GM18951 (cell line): ENCODE data around the gene MAPKAPK3.

Experiments
- POLR2A ChIP-seq: IDR thresholded peaks from 4 replicates; pipeline ENCODE4 v1.6.1; 2011; ENCODE audit warnings: mild to moderate bottlenecking; ENCODE audit not compliant: insufficient read length, insufficient read depth; ENCODE audit errors: extremely low read depth
- in situ Hi-C: fragments of 300-500 bp; cut with MboI; formaldehyde crosslinking; loops from one replicate; pipeline ENCODE4 v1.12.0; 2022; ENCODE audit warnings: low sequenced_read_pairs, mixed read lengths, inconsistent platforms; ENCODE audit not compliant: unreplicated experiment

MAPKAPK3 gene

DNA sequence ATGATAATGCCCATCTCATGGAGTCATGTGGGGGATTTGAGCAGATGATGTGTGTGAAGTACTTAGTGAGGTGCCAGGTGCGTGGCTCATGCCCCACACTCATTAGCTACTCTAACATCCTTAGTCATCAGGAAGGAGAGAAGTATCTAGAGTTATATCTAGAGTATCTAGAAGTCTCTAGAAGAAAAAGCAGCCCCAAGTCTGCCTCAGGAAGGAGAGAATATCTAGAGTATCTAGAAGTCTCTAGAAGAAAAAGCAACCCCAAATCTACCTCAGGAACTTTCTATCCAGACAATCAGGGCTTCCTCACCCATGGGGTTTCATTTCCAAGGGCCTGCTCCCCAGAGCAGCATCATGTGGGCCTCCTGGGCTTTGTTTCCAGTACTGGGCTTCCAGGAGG is 33.1 kb downstream of the MAPKAPK3 start:
- no peak for TF ChIP-seq POLR2A
- in situ Hi-C loops, result no loop called here

DNA sequence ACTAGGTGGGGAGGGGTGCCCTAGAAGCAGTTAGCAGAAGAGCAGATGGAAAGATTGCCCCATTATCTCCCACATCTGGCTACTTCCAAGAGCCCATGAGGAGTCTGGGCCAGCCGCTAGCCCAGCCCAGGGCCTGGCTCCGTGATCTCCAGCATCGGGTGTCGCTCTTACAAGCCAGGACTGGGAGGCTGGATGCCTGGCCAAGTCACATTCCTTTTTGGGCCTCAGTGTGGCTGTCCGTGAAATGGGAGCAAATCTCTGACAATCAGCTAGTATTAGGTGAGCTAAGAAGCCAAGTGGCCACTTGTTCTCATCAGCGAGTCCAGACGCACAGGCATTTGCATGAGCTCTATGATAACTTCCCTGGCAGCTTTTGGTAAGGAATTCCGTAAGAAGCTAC is 34.5 kb downstream of the MAPKAPK3 start:
- in situ Hi-C loops, result no loop called here
- no peak for TF ChIP-seq POLR2A

DNA sequence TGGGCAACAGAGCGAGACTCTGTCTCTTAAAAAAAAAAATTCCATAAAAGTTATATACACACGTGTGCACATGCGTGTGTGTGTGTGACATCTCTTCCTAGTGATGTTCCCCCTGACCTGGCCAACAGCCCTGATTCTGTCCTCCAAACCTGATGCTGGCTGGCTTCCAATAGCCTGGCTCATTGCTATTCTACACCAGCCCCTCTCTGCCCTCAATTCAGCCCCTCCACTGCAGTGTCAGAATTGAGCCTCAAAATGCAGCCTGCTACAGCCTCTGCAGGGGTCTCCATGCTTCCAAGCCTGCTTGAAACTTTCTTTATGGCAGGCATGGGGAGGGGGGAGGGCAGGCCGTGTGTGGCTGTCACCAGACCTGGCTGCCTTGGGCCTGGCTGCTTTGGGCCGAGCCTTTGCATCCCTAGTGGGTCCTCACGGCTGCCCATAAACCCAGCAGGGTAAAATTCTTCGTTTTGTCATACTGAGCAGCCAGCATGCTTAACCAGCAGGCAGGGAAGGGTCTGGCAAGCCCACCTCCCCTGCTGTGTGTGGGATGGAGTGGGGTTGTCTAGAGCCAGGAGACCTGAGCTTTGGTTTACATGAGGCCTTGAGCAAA is 35.1 kb downstream of the MAPKAPK3 start:
- in situ Hi-C loops, result no loop called here
- TF ChIP-seq POLR2A, result no peak

DNA sequence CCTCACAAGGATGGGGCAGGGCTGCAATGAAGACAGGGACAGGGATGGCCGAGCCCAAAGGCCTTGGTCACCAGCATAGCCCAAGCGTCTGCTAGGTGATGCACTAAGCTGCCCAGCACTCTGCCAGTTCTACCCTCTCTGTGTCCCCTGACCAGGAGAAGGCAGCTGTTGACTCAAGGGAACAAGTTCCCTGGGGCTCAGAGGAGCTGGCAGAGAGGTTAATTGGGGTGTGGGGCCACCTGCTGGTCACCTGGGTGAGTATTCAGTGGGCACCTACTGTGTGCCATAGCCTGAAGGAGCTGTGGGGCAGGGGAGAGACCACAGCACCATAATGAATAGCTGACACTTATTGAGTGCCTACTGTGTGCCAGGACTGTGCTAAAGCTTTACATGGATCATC is 35.8 kb downstream of the MAPKAPK3 start:
- TF ChIP-seq POLR2A, result no peak
- in situ Hi-C loops, result no loop called here

DNA sequence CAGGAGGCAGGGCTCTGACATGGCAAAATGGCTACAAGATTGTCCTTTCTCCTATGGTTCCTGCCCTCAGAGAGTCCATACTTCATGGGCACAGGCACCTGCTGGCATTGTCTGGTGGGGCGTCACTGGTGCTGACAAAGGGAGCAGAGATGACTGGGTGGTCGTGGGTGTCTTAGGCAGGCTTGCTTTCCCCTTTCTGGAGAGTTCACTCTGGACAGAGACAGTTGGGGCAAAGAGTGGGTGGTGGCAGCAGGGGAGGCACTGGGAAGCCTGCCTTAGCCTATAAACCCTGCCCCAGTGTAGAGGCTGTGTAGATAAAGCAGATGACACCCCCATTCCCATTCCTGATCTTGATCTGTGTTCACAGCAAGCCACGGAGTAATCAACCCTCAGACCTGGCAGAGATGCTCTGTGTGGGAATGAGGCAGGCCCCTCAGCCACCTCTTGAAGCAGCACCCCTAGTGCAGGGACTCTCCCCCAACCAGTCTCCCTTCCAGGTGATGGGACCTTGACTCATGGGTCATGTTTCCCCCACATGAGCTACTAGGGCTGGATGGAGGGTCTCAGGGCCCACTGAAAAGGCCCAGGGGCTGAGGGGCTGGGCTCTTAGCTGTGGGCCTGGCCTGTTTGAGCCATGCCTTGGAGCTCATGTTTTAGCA is 37.1 kb downstream of the MAPKAPK3 start:
- no peak for TF ChIP-seq POLR2A
- in situ Hi-C loops, result no loop called here

DNA sequence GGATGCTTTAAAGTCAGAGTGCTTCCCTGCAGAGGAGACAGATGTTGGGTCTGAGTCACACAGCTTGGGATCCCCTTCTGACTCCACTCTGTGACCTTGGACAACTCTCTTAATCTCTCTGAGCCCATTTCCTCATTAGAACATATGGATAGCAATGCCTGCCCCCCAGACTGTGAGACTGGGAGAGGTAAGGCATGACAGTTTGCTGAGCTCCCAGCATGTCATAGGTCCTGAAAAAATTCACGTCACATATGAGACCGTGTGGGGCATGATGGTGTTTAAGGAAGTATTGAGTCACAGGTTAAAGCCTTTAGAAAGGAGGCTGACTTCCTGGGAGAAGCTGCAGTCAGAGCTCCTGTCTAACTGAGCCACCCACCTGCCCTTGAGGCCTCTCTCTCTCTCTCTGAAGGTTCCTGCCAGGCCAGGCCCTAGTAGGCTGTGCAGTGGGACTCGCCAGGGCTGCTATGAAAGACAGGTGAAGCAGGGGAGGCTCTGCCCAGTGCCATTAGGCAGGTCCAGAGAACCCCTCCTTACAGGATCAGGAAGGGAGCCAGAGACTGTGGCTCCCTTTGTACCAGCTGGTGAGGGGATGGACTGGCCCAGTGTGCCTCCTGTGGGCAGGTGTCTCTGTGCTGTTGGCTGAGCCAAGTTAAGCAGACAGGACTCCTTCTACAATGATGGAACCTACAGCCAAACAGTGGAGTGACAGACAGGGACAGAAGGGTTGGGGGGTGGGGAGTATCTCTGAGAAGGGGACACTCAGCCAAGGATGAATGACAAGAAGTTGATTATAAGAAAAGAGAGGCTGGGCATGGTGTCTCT is 38.3 kb downstream of the MAPKAPK3 start:
- in situ Hi-C loops, result no loop called here
- no peak for TF ChIP-seq POLR2A

DNA sequence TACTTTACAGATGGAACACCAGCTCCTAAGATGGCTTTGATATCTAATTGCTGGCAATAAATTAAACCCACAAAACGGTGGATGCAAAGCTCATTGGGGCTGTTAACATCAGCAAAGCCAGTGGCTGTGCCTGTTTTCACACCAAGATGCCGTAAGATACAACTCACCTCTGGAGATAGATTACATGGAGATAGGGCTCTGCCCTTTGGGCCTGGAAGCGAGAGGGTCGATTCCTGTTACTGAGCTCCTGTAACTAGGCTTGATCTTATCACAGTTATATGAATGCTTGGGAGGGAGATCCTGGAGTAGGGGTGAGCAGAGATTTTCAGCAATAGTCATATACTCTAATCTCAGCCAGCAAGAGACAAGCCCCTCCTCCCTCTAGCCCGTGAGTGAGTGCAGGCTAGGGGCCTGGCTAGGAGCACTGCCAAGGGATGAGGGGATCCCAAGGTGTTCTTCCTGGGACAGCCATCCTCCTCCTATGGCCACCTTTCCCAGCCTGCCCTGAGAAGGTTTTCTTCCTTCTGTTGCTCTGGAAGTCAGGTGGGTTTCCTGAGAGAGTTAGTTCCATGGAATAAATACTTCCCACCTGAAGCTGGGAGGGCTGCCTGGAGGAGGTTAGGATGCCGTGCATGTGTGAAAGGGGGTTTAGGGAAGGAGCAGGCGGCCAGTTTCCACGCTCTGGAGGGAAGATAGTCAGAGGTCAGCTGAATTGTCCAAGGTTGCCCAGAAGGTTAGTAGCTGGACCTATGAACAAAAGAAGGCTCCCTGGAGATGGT is 39.7 kb downstream of the MAPKAPK3 start:
- no peak for TF ChIP-seq POLR2A

DNA sequence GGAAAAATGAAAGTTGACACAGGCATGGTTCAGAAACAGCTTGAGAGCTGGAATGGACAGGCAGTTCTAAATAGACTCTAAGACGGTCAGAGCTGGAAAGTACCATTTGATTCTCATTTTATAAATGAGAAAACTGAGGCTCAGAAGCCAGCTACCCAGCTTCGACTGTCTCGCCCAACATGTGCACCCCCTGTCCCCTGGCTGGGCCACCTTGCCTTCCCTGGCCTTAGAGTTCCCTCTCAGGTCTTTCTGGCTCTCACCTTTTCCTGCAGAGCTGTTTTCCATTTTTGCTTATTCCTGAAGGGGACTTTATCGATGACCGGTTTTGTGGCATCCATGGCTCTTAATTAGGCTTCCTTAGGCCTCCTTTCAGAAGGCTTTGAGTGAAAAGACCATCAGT is 40.5 kb downstream of the MAPKAPK3 start:
- TF ChIP-seq POLR2A, result no peak
- in situ Hi-C loops, result no loop called here

More for the DNA sequence above, 39.7 kb downstream of the MAPKAPK3 start:
- in situ Hi-C loops, result no loop called here

DNA sequence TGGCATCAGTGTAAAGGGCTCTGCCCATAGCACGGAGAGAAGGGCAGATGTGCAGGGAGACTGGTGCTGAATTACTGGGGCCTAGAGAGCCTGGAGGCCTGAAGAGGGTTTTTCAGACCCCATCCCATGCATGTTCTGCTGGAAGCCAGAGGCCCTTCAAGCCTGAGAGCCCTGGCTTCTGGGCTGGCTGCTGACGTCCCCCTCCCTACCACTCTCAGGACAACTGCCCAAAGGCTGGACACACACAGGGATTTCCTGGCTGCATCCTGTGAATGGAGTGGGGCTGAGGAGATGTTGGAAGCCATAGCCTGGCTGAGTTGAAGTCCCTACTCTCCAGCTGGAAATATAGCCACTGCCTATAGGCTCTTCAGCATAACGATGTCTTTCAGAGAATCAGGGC is 40.9 kb downstream of the MAPKAPK3 start:
- in situ Hi-C loops, result no loop called here

DNA sequence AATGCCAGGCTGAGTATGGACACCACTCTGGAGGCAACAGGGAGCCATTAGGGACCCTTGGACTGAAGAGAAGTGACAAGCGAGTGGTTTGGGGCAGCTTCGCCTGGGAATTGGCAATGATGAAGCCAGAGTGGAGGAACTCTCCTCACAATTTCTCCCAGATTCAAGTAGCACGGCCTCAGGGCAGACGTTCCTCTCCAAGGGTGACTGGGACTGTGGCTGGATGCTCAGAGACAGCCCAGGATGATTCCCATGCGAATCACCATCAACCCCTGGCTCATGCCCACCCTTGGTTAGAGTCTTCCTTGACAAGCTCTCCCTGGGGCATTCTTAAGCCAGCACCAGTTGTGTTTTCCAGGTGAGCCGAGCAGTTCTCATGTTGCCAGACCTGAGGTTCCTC is 41.5 kb downstream of the MAPKAPK3 start:
- TF ChIP-seq POLR2A, result no peak
- in situ Hi-C loops, result no loop called here

More for the DNA sequence above, 40.9 kb downstream of the MAPKAPK3 start:
- TF ChIP-seq POLR2A, result no peak

DNA sequence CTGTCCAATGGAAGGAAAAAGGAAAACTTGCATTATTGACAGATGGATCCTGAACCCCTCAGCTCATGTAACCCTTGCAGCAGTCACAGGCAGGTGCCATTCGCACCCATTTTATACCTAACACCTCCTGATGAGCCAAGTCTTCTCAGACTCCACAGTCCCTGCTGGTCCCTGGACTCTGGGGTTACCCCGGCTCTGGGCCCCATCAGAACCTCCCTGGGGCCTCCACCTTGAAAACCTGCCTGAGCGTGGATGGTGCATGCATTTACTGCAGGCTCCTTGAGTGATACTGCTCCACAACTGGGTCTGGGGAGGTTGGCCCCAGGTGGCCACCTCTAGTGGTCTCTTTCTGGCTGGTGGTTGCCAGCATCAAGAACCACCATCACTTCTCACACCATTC is 41.9 kb downstream of the MAPKAPK3 start:
- in situ Hi-C loops, result no loop called here
- TF ChIP-seq POLR2A, result no peak

DNA sequence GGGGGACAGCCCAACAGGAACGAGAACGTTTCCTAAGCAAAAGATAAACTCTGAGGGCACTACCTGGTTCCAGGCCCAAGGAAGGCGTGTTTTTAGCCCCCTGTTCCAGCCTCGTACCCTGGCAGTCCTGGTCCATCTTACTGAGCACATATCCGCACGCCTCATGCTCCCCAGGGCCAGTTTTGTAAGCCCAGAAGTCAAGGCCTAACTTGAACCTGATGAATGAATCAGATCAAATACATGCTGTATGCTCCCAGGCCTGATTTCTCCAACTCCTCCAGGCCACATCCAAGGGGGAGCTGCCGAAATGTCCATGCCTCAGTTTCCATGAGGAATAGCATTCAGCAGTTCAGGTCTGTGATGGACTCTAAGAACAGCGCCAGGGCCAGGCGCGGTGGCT is 43.4 kb downstream of the MAPKAPK3 start:
- TF ChIP-seq POLR2A, result no peak
- in situ Hi-C loops, result no loop called here

DNA sequence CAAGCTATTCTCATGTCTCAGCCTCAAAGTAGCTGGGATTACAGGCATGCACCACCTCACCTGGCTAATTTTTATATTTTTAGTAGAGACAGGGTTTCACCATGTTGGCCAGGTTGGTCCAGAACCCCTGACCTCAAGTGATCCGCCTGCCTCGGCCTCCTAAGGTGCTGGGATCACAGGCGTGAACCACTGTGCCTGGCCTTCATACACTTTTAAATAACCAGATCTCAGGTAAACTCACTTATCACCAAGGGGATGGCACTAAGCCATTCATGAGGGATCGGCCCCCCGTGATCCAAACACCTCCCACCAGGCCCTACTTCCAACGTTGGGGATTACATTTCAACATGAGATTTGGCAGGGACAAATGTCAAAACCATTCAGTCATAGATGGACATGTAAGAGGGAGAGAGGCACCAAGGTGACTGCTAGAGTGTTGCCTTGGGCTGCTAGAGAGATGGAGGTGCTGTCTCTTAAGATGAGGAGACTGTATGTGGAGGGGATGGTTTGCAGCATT is 44.4 kb downstream of the MAPKAPK3 start:
- in situ Hi-C loops, result no loop called here
- no peak for TF ChIP-seq POLR2A
